Upper lobe of right lung (tissue), 1 donor: ENCODE results near the gene CHKA. TPM values are rescaled to one million over a fixed set of nuclear protein-coding genes. Genes with fewer than 3 reads are reported as not detected.

Experiments
- ATAC-seq: fragments of 200-7000 bp; cut with Tn5 transposase; one replicate; pipeline ENCODE4 v1.9.1; 2020; ENCODE audit warnings: mild to moderate bottlenecking, moderate library complexity
- DNase-seq: peaks from one replicate; pipeline ENCODE4 v3.0.0-alpha.2; 2020
- H3K27ac ChIP-seq: fragments of 200-600 bp; one replicate; pipeline ENCODE4 v1.8.0; 2022
- H3K27me3 ChIP-seq: fragments of 200-600 bp; one replicate; pipeline ENCODE4 v1.8.0; 2022; ENCODE audit warnings: mild to moderate bottlenecking
- H3K36me3 ChIP-seq: fragments of 200-600 bp; one replicate; pipeline ENCODE4 v1.8.0; 2022
- H3K4me1 ChIP-seq: fragments of 200-600 bp; one replicate; pipeline ENCODE4 v1.8.0; 2022
- H3K4me3 ChIP-seq: fragments of 200-600 bp; one replicate; pipeline ENCODE4 v1.8.0; 2022; ENCODE audit warnings: mild to moderate bottlenecking
- H3K9me3 ChIP-seq: fragments of 200-600 bp; one replicate; pipeline ENCODE4 v1.8.0; 2022
- intact Hi-C: fragments of 100-400 bp; cut with DNase I; formaldehyde crosslinking; loops from one replicate; pipeline ENCODE4 v1.11.0; 2022
- total RNA-seq: library from RNA; stranded (reverse); fragmentation: NEBNext Ultra II Directional; extraction: Animal tissue kit (Norgen Biotek cat#: 25700); gene quantifications from one replicate; pipeline ENCODE4 v1.2.1, GENCODE V29; 2021
- TF ChIP-seq, protein P1 (sequence below): fragments of 200-600 bp; IDR thresholded peaks from one replicate; pipeline ENCODE4 v1.8.0; 2022; ENCODE audit warnings: antibody characterized with exemption
- donor health status: DM: no; HTN: yes; CAD: no; lungs with severe emphysema.

The CHKA gene
- total RNA-seq, 1 donor from 2014 or later, result 53.3 TPM

DNA sequence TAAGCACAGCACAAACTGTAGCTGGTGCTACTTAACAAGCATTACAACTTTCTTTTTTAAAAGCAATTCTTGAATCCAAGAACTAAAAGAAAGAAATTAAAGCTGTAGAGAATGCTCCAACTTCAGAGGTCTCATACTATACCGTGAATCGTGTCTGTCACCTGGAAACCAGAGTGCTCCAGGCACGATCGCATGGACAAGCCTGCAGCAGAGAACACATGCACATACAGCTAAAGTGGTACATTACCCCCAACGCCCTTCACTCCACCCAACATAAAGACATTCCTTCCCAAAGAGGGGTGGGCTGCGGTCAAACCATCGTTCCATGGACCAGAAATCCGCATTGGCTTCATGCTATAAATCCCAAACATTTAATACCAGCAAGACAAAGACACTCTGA lies 31.5 kb downstream of the CHKA start:
- H3K36me3 ChIP-seq, result peaks cover 3% of the 10 kb centered on the region
- TF ChIP-seq, protein P1, sequence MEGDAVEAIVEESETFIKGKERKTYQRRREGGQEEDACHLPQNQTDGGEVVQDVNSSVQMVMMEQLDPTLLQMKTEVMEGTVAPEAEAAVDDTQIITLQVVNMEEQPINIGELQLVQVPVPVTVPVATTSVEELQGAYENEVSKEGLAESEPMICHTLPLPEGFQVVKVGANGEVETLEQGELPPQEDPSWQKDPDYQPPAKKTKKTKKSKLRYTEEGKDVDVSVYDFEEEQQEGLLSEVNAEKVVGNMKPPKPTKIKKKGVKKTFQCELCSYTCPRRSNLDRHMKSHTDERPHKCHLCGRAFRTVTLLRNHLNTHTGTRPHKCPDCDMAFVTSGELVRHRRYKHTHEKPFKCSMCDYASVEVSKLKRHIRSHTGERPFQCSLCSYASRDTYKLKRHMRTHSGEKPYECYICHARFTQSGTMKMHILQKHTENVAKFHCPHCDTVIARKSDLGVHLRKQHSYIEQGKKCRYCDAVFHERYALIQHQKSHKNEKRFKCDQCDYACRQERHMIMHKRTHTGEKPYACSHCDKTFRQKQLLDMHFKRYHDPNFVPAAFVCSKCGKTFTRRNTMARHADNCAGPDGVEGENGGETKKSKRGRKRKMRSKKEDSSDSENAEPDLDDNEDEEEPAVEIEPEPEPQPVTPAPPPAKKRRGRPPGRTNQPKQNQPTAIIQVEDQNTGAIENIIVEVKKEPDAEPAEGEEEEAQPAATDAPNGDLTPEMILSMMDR, result no peak
- intact Hi-C loops, result no loop called here
- no peak overlapping the region for H3K27ac ChIP-seq
- H3K9me3 ChIP-seq, result no peaks in the 10 kb centered on the region
- DNase-seq (no peak), ATAC-seq (peak; percentile 14)
- H3K4me3 ChIP-seq, result no peak overlapping the region
- no peaks in the 10 kb centered on the region for H3K27me3 ChIP-seq
- peaks cover 15% of the 10 kb centered on the region for H3K4me1 ChIP-seq

DNA sequence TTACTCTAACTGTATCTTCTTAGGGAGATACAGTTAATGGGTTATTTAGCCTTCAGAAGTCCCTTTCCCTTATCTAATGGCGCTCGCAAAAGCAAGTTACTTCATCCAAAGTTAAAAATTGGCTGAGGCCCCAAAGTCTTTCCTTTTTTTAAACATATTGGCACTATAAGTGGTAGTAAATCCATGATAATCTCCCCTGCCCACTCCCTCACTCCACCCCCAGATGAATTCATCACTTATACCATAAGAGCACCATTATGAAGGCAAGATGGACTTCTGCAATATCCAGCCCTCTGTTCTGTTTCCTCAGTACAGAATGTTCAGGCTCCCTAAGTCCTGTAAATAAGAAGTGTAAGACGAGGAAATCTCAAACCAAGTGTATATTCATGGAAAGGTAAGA lies 37.7 kb downstream of the CHKA start:
- ATAC-seq (no peak), DNase-seq (no peak)
- TF ChIP-seq, protein P1, result no peak
- no peaks in the 10 kb centered on the region for H3K4me1 ChIP-seq
- H3K27me3 ChIP-seq, result no peaks in the 10 kb centered on the region
- no peak overlapping the region for H3K4me3 ChIP-seq
- H3K9me3 ChIP-seq, result no peaks in the 10 kb centered on the region
- intact Hi-C loops, result no loop called here
- peaks cover 19% of the 10 kb centered on the region for H3K36me3 ChIP-seq
- H3K27ac ChIP-seq, result no peak overlapping the region

DNA sequence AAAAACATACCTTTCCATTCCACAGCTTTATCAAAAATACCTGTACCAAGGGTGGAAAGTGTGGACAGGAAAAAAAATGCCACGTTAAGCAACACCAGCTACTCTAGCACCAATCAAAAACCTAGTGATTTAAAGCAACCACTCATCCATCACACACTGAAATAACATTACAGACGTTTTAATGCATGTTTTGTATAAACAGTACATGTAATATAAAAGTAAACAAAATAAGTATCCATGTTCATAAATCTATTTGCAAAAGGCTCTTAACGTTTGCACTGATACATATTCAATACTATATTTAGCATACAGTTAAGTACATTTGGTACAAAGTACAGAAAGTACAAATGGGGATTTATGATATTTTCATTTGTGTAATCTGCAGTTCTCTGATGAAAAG lies 38.7 kb downstream of the CHKA start:
- TF ChIP-seq, protein P1, result no peak
- no peaks in the 10 kb centered on the region for H3K4me1 ChIP-seq
- no peak overlapping the region for H3K27ac ChIP-seq
- intact Hi-C loops, result no loop called here
- H3K9me3 ChIP-seq, result no peaks in the 10 kb centered on the region
- ATAC-seq (no peak), DNase-seq (no peak)
- H3K36me3 ChIP-seq, result peaks cover 26% of the 10 kb centered on the region
- H3K27me3 ChIP-seq, result no peaks in the 10 kb centered on the region
- H3K4me3 ChIP-seq, result no peak overlapping the region

- TF ChIP-seq, protein P1, result no peak
- DNase-seq (no peak), ATAC-seq (peak; percentile 75)
- intact Hi-C loops, result no loop called here
- Histone ChIP-seq H3K27me3 (no peaks in the 10 kb centered on the region), H3K27ac (no peak overlapping the region), H3K4me1 (peaks cover 5% of the 10 kb centered on the region), H3K36me3 (peaks cover 26% of the 10 kb centered on the region), H3K4me3 (no peak overlapping the region), H3K9me3 (no peaks in the 10 kb centered on the region)
These were observed 39.5 kb downstream of the CHKA start for GRCh38 chr11:68081691-68082090.

- TF ChIP-seq, protein P1, result no peak
- H3K9me3 ChIP-seq, result no peaks in the 10 kb centered on the region
- H3K27ac ChIP-seq, result no peak overlapping the region
- H3K4me3 ChIP-seq, result no peak overlapping the region
- no peak for ATAC-seq
- intact Hi-C loops, result no loop called here
- peaks cover 5% of the 10 kb centered on the region for H3K4me1 ChIP-seq
- H3K27me3 ChIP-seq, result no peaks in the 10 kb centered on the region
- peaks cover 26% of the 10 kb centered on the region for H3K36me3 ChIP-seq
- DNase-seq, result no peak
These were observed 40.3 kb downstream of the CHKA start for GRCh38 chr11:68080860-68081259.
